ENCODE data around the gene ETV5. TPM values are rescaled to one million over a fixed set of nuclear protein-coding genes. Genes with fewer than 3 reads are reported as not detected.

The ETV5 gene
- polyA plus RNA-seq, 1 of the 3 experiments (the other 2 are of a cell fraction): 20.9 TPM

GRCh38 chr3:186105543-186105942, 3.3 kb downstream of the ETV5 start:
- Histone ChIP-seq H3K9me2 (no peaks in the 10 kb centered on the region), H2AFZ (ENCODE audit: low read depth) (no peak overlapping the region), H3K9ac (no peak overlapping the region), H3K27ac (ENCODE audit: low read depth in 2 of 2, low read length in 1 of 2) (no peak overlapping the region), H3K4me2 (peak overlapping the region; percentile 28; the same call in 1 of the 2 replicates), H3F3A (replicated peaks; ENCODE audit: insufficient read depth) (peaks cover 20% of the 10 kb centered on the region), H4K20me1 (ENCODE audit: insufficient read depth) (no peaks in the 10 kb centered on the region), H3K4me3 (ENCODE audit: low read depth in 2 of 2, low read length in 1 of 2) (no peak overlapping the region), H3K27me3 (ENCODE audit: insufficient read depth) (no peaks in the 10 kb centered on the region), H3K9me3 (no peaks in the 10 kb centered on the region), H3K36me3 (replicated peaks in 1 of 2; ENCODE audit: control insufficient read depth in 1 of 2, insufficient read depth in 2 of 2, low read length in 1 of 2) (peaks cover 16 to 22% of the 10 kb centered on the region in 2 experiments), H3K4me1 (ENCODE audit: control insufficient read depth in 1 of 2, insufficient read depth in 2 of 2, low read depth in 1 of 2, low read length in 1 of 2) (peaks cover 18 to 33% of the 10 kb centered on the region in 2 experiments), H3K79me2 (ENCODE audit: insufficient read depth) (peaks cover 56% of the 10 kb centered on the region)
- ChIA-PET CTCF (interaction anchor here (0.9 kb wide), 1 partner anchor 716 kb away, joined by 3 read pairs; no protein-coding TSS in a partner anchor), POLR2A (no interaction called here)
- no peak for TF ChIP-seq JUND (IDR thresholded peaks at IDR 0.05)
- no peak for TF ChIP-seq MEF2A (IDR thresholded peaks at IDR 0.05; ENCODE audit: borderline replicate concordance, low read depth)
- TF ChIP-seq TEAD4 (IDR thresholded peaks at IDR 0.05; ENCODE audit: borderline replicate concordance, insufficient read depth): no peak
- TF ChIP-seq POLR2AphosphoS5 (IDR thresholded peaks at IDR 0.05; ENCODE audit: low read depth, low read length): no peak
- no peak for TF ChIP-seq SIN3A (IDR thresholded peaks at IDR 0.05; ENCODE audit: borderline replicate concordance, low read depth, low read length)
- TF ChIP-seq REST (IDR thresholded peaks at IDR 0.05; ENCODE audit: low read depth, low read length): no peak
- no peak for TF ChIP-seq RXRA (IDR thresholded peaks at IDR 0.05; ENCODE audit: borderline replicate concordance, low read depth)
- no peak for TF ChIP-seq MXI1 (IDR thresholded peaks at IDR 0.05; ENCODE audit: low read depth, low read length)
- TF ChIP-seq MAX (IDR thresholded peaks at IDR 0.05; ENCODE audit: low read depth): no peak
- no peak for TF ChIP-seq CTCF (IDR thresholded peaks at IDR 0.05)
- TF ChIP-seq IRF3 (IDR thresholded peaks at IDR 0.05; ENCODE audit: low read depth, low read length): no peak
- no peak for TF ChIP-seq ELF1 (IDR thresholded peaks at IDR 0.05)
- TF ChIP-seq USF1 (IDR thresholded peaks at IDR 0.05; ENCODE audit: borderline replicate concordance, low read depth): no peak
- no peak for TF ChIP-seq FOSL2 (IDR thresholded peaks at IDR 0.05; ENCODE audit: borderline replicate concordance, low read depth)
- no peak for TF ChIP-seq SMC3 (IDR thresholded peaks at IDR 0.05; ENCODE audit: low read depth, low read length)
- no peak for TF ChIP-seq GABPA (IDR thresholded peaks at IDR 0.05; ENCODE audit: low read depth)
- no peak for DNase-seq
- 80% methylated on average over 6 of the region's 6 CpGs for WGBS (ENCODE audit: low lambda C conversion rate)
